ENCODE measurements around the gene OSBPL8. TPM values are rescaled to one million over a fixed set of nuclear protein-coding genes. Genes with fewer than 3 reads are reported as not detected.

Gene OSBPL8
- total and polyA plus RNA-seq, 2 experiments from 2014 or later: 20.1 to 82.5 TPM

- Histone ChIP-seq H3K79me2 (peaks cover 13% of the 10 kb centered on the region), H3K4me2 (no peak overlapping the region), H3K4me3 (no peak overlapping the region), H4K20me1 (ENCODE audit: insufficient read depth, poor library complexity, severe bottlenecking) (no peaks in the 10 kb centered on the region), H3K36me3 (replicated peaks; ENCODE audit: insufficient read depth, low read depth) (no peaks in the 10 kb centered on the region), H3K9me2 (replicated peaks; ENCODE audit: insufficient read depth) (no peaks in the 10 kb centered on the region), H2AFZ (no peak overlapping the region), H3K9me3 (ENCODE audit: low read depth) (peaks cover 4% of the 10 kb centered on the region), H3K27me3 (no peaks in the 10 kb centered on the region), H3K4me1 (ENCODE audit: insufficient read depth) (no peaks in the 10 kb centered on the region), H3K27ac (no peak overlapping the region)
- DNase-seq (ENCODE audit: low spot score): no peak
- WGBS (ENCODE audit: low lambda C conversion rate, missing lambda C conversion rate): 87% methylated on average over 3 of the region's 3 CpGs
- TF ChIP-seq EZH2phosphoT487 (IDR thresholded peaks at IDR 0.05; ENCODE audit: low read depth, severe bottlenecking, unreplicated experiment) (no peak), CTCF (IDR thresholded peaks at IDR 0.05; ENCODE audit: poor library complexity) (no peak), EZH2 (IDR thresholded peaks at IDR 0.05; ENCODE audit: borderline replicate concordance) (no peak)
Measured at GRCh38 chr12:76506149-76506548, 53.4 kb downstream of the OSBPL8 start.

DNA sequence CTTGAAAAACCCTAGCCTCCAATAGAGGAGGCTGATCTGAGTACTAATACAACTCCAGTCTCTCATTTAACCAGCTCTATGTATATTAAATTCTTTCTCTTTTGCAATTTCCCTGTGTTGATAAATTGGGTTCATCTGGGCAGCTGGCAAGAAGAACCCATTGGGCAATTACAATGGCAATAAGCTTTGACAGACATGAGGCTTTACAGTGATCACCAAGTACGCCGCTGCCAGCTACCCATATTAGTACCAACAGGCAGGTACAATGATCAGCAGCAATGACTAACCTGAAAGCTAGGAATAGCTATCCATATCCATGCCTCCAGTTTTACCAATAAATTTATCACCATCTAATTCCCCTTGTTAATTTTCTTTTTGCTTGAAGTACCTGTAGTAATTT lies 54.5 kb downstream of the OSBPL8 start:
- H3K4me3 ChIP-seq: no peak overlapping the region
- no peaks in the 10 kb centered on the region for H3K27me3 ChIP-seq
- H3K79me2 ChIP-seq: peaks cover 13% of the 10 kb centered on the region
- H3K36me3 ChIP-seq (replicated peaks; ENCODE audit: insufficient read depth, low read depth): no peaks in the 10 kb centered on the region
- no peaks in the 10 kb centered on the region for H3K9me2 ChIP-seq (replicated peaks; ENCODE audit: insufficient read depth)
- no peak overlapping the region for H3K4me2 ChIP-seq
- DNase-seq (ENCODE audit: low spot score): no peak
- no peak for TF ChIP-seq EZH2 (IDR thresholded peaks at IDR 0.05; ENCODE audit: borderline replicate concordance)
- TF ChIP-seq CTCF (IDR thresholded peaks at IDR 0.05; ENCODE audit: poor library complexity): no peak
- no peak for TF ChIP-seq EZH2phosphoT487 (IDR thresholded peaks at IDR 0.05; ENCODE audit: low read depth, severe bottlenecking, unreplicated experiment)
- 97% methylated on average over 2 of the region's 2 CpGs for WGBS (ENCODE audit: low lambda C conversion rate, missing lambda C conversion rate)
- peaks cover 4% of the 10 kb centered on the region for H3K9me3 ChIP-seq (ENCODE audit: low read depth)
- H4K20me1 ChIP-seq (ENCODE audit: insufficient read depth, poor library complexity, severe bottlenecking): no peaks in the 10 kb centered on the region
- no peak overlapping the region for H3K27ac ChIP-seq
- H3K4me1 ChIP-seq (ENCODE audit: insufficient read depth): no peaks in the 10 kb centered on the region
- H2AFZ ChIP-seq: no peak overlapping the region

GRCh38 chr12:76504606-76505005 lies 55.0 kb downstream of the OSBPL8 start:
- WGBS (ENCODE audit: low lambda C conversion rate, missing lambda C conversion rate): 100% methylated on average over 2 of the region's 2 CpGs
- no peaks in the 10 kb centered on the region for H3K4me1 ChIP-seq (ENCODE audit: insufficient read depth)
- TF ChIP-seq EZH2phosphoT487 (IDR thresholded peaks at IDR 0.05; ENCODE audit: low read depth, severe bottlenecking, unreplicated experiment) (no peak), EZH2 (IDR thresholded peaks at IDR 0.05; ENCODE audit: borderline replicate concordance) (no peak), CTCF (IDR thresholded peaks at IDR 0.05; ENCODE audit: poor library complexity) (no peak)
- no peaks in the 10 kb centered on the region for H3K36me3 ChIP-seq (replicated peaks; ENCODE audit: insufficient read depth, low read depth)
- no peak overlapping the region for H3K27ac ChIP-seq
- H3K9me2 ChIP-seq (replicated peaks; ENCODE audit: insufficient read depth): no peaks in the 10 kb centered on the region
- H2AFZ ChIP-seq: no peak overlapping the region
- DNase-seq (ENCODE audit: low spot score): no peak
- no peak overlapping the region for H3K4me2 ChIP-seq
- H3K9me3 ChIP-seq (ENCODE audit: low read depth): peaks cover 4% of the 10 kb centered on the region
- H3K4me3 ChIP-seq: no peak overlapping the region
- no peaks in the 10 kb centered on the region for H4K20me1 ChIP-seq (ENCODE audit: insufficient read depth, poor library complexity, severe bottlenecking)
- H3K27me3 ChIP-seq: no peaks in the 10 kb centered on the region
- H3K79me2 ChIP-seq: peaks cover 14% of the 10 kb centered on the region

DNA sequence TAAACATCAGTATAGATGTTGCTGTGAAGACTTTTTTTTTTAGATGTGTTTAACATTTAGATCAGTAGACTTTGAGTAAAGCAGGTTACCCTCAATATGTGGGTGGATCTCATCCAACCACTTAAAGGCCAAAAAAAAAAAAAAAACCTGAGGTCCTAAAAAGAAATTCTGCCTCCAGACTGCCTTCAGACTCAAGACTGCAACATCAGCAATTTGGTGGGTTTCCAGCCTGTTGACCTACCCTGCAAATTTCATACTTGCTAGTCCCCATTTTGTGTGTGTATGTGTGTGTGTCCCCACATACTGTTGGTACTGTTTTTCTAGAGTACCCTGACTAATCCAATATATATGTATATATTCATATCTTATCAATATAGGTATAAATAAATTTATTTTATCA lies 55.6 kb downstream of the OSBPL8 start:
- no peaks in the 10 kb centered on the region for H3K27me3 ChIP-seq
- peaks cover 4% of the 10 kb centered on the region for H3K9me3 ChIP-seq (ENCODE audit: low read depth)
- peaks cover 14% of the 10 kb centered on the region for H3K79me2 ChIP-seq
- no peaks in the 10 kb centered on the region for H3K36me3 ChIP-seq (replicated peaks; ENCODE audit: insufficient read depth, low read depth)
- H4K20me1 ChIP-seq (ENCODE audit: insufficient read depth, poor library complexity, severe bottlenecking): no peaks in the 10 kb centered on the region
- H3K4me1 ChIP-seq (ENCODE audit: insufficient read depth): no peaks in the 10 kb centered on the region
- H3K4me3 ChIP-seq: no peak overlapping the region
- H3K4me2 ChIP-seq: no peak overlapping the region
- H3K27ac ChIP-seq: no peak overlapping the region
- TF ChIP-seq EZH2phosphoT487 (IDR thresholded peaks at IDR 0.05; ENCODE audit: low read depth, severe bottlenecking, unreplicated experiment) (no peak), EZH2 (IDR thresholded peaks at IDR 0.05; ENCODE audit: borderline replicate concordance) (no peak), CTCF (IDR thresholded peaks at IDR 0.05; ENCODE audit: poor library complexity) (no peak)
- no peaks in the 10 kb centered on the region for H3K9me2 ChIP-seq (replicated peaks; ENCODE audit: insufficient read depth)
- H2AFZ ChIP-seq: no peak overlapping the region
- DNase-seq (ENCODE audit: low spot score): no peak
